ENCODE measurements around the gene PFDN4.

DNA sequence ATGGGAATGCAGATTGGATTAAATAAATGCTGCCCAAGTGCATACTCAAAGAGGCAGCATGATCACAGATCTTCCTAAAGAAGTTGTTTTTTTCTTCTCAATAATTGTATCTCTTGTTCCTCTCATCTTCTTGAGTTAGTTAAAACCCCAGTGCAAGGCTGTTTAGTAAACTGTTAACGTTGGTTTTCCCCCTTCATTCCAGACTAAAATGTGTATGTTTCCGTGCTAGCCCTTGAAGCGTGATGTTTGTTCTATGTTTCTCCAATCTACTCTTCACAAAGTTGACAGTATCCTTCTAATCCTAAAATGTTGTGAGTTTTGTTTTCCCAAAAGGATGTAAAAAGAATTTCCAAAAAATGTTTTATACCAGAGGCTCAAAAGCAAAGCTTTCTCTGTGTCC is 49.7 kb upstream of the PFDN4 start:
- TF ChIP-seq POLR2A (IDR thresholded peaks at IDR 0.05; ENCODE audit: low read depth, low read length) (no peak), TAF1 (IDR thresholded peaks at IDR 0.05; ENCODE audit: borderline replicate concordance, low read depth, low read length) (no peak)
